Measurements from ENCODE around the gene CTTNBP2.

GRCh38 chr7:117841011-117841410 is 32.2 kb downstream of the CTTNBP2 start:
- no peak for TF ChIP-seq REPIN1 (tag by site-specific recombination; IDR thresholded peaks at IDR 0.05; ENCODE audit: low read depth)
- TF ChIP-seq ZNF26 (tag by site-specific recombination; IDR thresholded peaks at IDR 0.05): no peak
- no peak for TF ChIP-seq CTCF (tag by site-specific recombination; IDR thresholded peaks at IDR 0.05)
- TF ChIP-seq GLI4 (tag by site-specific recombination; IDR thresholded peaks at IDR 0.05): no peak
- TF ChIP-seq ZNF423 (tag by site-specific recombination; IDR thresholded peaks at IDR 0.05): no peak
- no peak for TF ChIP-seq INSM2 (tag by site-specific recombination; IDR thresholded peaks at IDR 0.05)
- TF ChIP-seq ZNF19 (tag by site-specific recombination; IDR thresholded peaks at IDR 0.05; ENCODE audit: low read depth): no peak
- no peak for TF ChIP-seq PRDM10 (tag by site-specific recombination; IDR thresholded peaks at IDR 0.05)
- TF ChIP-seq TCF7L2 (IDR thresholded peaks at IDR 0.05; ENCODE audit: borderline replicate concordance, low read depth, low read length): no peak
- no peak for TF ChIP-seq ZEB2 (tag by site-specific recombination; IDR thresholded peaks at IDR 0.05)
- TF ChIP-seq MEIS1 (CRISPR knock-in tag; IDR thresholded peaks at IDR 0.05; ENCODE audit: borderline replicate concordance): no peak
